Thyroid gland (tissue), 4 donors: ENCODE measurements around the gene PAK5.

Source experiments
- POLR2A ChIP-seq, 2 donors: fragments of 450-650 bp; IDR thresholded peaks; one replicate each; pipeline ENCODE4 v1.6.1; 2017; ENCODE audit warnings: antibody characterized with exemption in 2 of 2, mild to moderate bottlenecking in 2 of 2, moderate library complexity in 1 of 2
- TF ChIP-seq, protein P1 (sequence below), 6 experiments: fragments of 200-600 bp in 3 of 6; fragments of 450-650 bp in 3 of 6; sonication (generic) in 3 of 6; IDR thresholded peaks; one replicate each; pipeline ENCODE4 v1.5.1; 2016 to 2019; ENCODE audit warnings: antibody characterized with exemption in 6 of 6, mild to moderate bottlenecking in 2 of 6, inconsistent platforms in 1 of 6, moderate library complexity in 1 of 6

DNA sequence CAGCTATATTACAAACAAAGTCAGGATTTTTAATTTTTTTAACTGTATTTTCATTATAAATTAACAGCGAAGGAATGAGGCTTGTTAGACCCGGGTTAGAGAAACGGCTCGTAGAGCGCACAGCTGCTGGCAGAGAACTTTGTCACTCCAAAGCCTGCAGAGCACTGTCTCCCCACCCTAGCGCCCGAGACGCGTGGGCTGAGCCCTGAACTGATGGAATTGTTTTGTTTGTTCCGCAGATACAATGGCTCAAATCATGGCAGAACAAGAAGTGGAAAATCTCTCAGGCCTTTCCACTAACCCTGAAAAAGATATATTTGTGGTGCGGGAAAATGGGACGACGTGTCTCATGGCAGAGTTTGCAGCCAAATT lies 323.7 kb downstream of the PAK5 start:
- TF ChIP-seq POLR2A (IDR thresholded peaks at IDR 0.05) = no peak
- TF ChIP-seq, protein P1, sequence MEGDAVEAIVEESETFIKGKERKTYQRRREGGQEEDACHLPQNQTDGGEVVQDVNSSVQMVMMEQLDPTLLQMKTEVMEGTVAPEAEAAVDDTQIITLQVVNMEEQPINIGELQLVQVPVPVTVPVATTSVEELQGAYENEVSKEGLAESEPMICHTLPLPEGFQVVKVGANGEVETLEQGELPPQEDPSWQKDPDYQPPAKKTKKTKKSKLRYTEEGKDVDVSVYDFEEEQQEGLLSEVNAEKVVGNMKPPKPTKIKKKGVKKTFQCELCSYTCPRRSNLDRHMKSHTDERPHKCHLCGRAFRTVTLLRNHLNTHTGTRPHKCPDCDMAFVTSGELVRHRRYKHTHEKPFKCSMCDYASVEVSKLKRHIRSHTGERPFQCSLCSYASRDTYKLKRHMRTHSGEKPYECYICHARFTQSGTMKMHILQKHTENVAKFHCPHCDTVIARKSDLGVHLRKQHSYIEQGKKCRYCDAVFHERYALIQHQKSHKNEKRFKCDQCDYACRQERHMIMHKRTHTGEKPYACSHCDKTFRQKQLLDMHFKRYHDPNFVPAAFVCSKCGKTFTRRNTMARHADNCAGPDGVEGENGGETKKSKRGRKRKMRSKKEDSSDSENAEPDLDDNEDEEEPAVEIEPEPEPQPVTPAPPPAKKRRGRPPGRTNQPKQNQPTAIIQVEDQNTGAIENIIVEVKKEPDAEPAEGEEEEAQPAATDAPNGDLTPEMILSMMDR (IDR thresholded peaks at IDR 0.05) = no peak
